Mucosa of stomach (tissue), 1 donor: ENCODE results near the gene TRIM47.

ENCODE experiments used
- H3K27me3 ChIP-seq: one replicate; pipeline ENCODE4 v1.7.0; 2013; ENCODE audit warnings: mild to moderate bottlenecking, low read length; ENCODE audit not compliant: control insufficient read depth, insufficient read depth
- H3K36me3 ChIP-seq: one replicate; pipeline ENCODE4 v1.7.0; 2013; ENCODE audit warnings: low read length; ENCODE audit not compliant: control insufficient read depth, insufficient read depth
- H3K4me1 ChIP-seq: one replicate; pipeline ENCODE4 v1.7.0; 2013; ENCODE audit warnings: mild to moderate bottlenecking, low read length; ENCODE audit not compliant: control insufficient read depth, insufficient read depth
- H3K4me3 ChIP-seq: one replicate; pipeline ENCODE4 v1.7.0; 2013; ENCODE audit warnings: low read length
- H3K9ac ChIP-seq: one replicate; pipeline ENCODE4 v1.7.0; 2013; ENCODE audit warnings: mild to moderate bottlenecking, low read length, moderate library complexity
- H3K9me3 ChIP-seq: one replicate; pipeline ENCODE4 v1.7.0; 2013; ENCODE audit warnings: mild to moderate bottlenecking, low read length, moderate library complexity; ENCODE audit not compliant: control insufficient read depth
- donor health status: Pancreatic carcinoma.

The TRIM47 gene

DNA sequence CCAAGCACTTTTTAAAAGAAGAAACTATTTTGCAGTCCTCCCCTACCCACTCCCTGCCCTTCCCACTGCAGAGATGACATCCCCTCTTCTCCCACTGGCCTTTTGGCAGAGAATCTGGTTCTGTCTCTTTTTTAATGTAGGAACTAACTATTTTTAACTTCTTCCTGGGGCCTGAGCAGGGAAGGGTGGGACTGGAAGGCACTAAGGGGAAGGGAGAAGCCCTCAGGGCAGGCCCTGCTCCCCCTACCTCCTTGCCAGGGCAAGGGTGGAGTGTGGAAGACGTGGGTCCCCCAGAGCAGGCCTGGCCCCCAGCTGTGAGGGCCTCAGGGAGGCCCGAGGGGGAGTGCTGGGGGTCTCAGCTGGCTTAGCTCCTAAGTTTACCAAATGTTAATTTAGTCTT, 53.7 kb downstream of the TRIM47 start:
- H3K4me1 ChIP-seq: peaks cover 21% of the 10 kb centered on the region
- H3K9me3 ChIP-seq: no peaks in the 10 kb centered on the region
- peaks cover 8% of the 10 kb centered on the region for H3K36me3 ChIP-seq

More for the DNA sequence above, 53.7 kb downstream of the TRIM47 start:
- Histone ChIP-seq H3K4me3 (no peak overlapping the region), H3K9ac (no peak overlapping the region), H3K27me3 (no peaks in the 10 kb centered on the region)
